Smooth muscle cell of trachea (primary cell): ENCODE measurements around the gene TP53TG3F. TPM values are rescaled to one million over a fixed set of nuclear protein-coding genes. Genes with fewer than 3 reads are reported as not detected.

Experiments
- total RNA-seq: library from RNA; depleted of rRNA; stranded (reverse); fragments of >200 nt; gene quantifications from 2 replicates; pipeline ENCODE4 v1.2.1, GENCODE V29; 2014

The TP53TG3F gene
- total RNA-seq: not detected in 2 replicates

GRCh38 chr16:33459312-33459711, at the start of gene TP53TG3F:
TP53TG3F (plus strand) TSS chr16:33459612; CDS start chr16:33459680, 68 bp downstream.

Other genes with a start within 250 kb of the TP53TG3F start
- not detected in 2 replicates for gene TP53TG3E, start 155.3 kb upstream of the TP53TG3F start, total RNA-seq
- not detected in 2 replicates for gene TP53TG3B, start 98.8 kb upstream of the TP53TG3F start, total RNA-seq